ENCODE measurements around the gene UBE2H. TPM values are rescaled to one million over a fixed set of nuclear protein-coding genes. Genes with fewer than 3 reads are reported as not detected.
A peak's percentile ranks its signal among the peaks of the same experiment; 100 is the strongest.

Gene UBE2H
- polyA plus RNA-seq, 1 donor (not counting 4 experiments of a cell fraction or from before 2014, with no cell fraction given): 130 TPM

DNA sequence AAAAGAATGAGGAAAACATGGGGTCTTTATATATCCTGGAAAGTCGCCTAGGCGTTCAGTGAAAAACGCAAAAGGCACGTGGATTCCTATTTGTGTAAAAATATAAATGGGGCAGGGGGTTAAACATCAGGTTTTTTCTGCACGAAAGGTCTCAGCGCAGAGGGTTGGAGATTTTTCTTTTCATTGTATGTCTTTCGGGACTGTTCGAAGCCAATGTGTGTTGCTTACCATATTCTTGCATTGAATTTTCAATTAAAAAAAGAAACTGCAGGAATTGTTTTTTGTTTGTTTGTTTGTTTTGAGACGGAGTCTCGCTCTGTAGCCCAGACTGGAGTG lies 169.2 kb downstream of the UBE2H start:
- FAIRE-seq (no peak), DNase-seq (ENCODE audit: low read depth, low spot score) (no peak)
- H2AFZ ChIP-seq (ENCODE audit: control insufficient read depth, low read length): no peak overlapping the region
- dilution Hi-C loops (cut with MboI; ENCODE audit: extremely low pct_ligation_motif_present, low sequenced_read_pairs): no loop called here
- H3K9me1 ChIP-seq (ENCODE audit: control insufficient read depth, extremely low read depth, insufficient read depth, low read length): no peaks in the 10 kb centered on the region
- H3K9me3 ChIP-seq (ENCODE audit: control insufficient read depth, low read depth, low read length): no peaks in the 10 kb centered on the region
- H3K79me2 ChIP-seq (ENCODE audit: control insufficient read depth, insufficient read depth, low read length): peaks cover 5% of the 10 kb centered on the region
- H3K27me3 ChIP-seq (ENCODE audit: control insufficient read depth, extremely low read depth, insufficient read depth, low read length): peaks cover 73% of the 10 kb centered on the region
- H3K4me2 ChIP-seq (ENCODE audit: control insufficient read depth, extremely low read depth, insufficient read depth, low read depth, low read length): no peak overlapping the region
- no peak overlapping the region for H3K4me3 ChIP-seq (ENCODE audit: control insufficient read depth in 2 of 3, extremely low read depth in 1 of 3, insufficient read depth in 2 of 3, low read depth in 1 of 3, low read length in 3 of 3)
- no peak overlapping the region for H3K27ac ChIP-seq (ENCODE audit: control insufficient read depth, insufficient read depth, low read length)
- no peak for TF ChIP-seq EZH2 (IDR thresholded peaks at IDR 0.05; ENCODE audit: low read length)
- TF ChIP-seq, protein P1, sequence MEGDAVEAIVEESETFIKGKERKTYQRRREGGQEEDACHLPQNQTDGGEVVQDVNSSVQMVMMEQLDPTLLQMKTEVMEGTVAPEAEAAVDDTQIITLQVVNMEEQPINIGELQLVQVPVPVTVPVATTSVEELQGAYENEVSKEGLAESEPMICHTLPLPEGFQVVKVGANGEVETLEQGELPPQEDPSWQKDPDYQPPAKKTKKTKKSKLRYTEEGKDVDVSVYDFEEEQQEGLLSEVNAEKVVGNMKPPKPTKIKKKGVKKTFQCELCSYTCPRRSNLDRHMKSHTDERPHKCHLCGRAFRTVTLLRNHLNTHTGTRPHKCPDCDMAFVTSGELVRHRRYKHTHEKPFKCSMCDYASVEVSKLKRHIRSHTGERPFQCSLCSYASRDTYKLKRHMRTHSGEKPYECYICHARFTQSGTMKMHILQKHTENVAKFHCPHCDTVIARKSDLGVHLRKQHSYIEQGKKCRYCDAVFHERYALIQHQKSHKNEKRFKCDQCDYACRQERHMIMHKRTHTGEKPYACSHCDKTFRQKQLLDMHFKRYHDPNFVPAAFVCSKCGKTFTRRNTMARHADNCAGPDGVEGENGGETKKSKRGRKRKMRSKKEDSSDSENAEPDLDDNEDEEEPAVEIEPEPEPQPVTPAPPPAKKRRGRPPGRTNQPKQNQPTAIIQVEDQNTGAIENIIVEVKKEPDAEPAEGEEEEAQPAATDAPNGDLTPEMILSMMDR (optimal IDR thresholded peaks at IDR 0.05 in 1 of 3, IDR thresholded peaks at IDR 0.05 in 1 of 3, conservative IDR thresholded peaks at IDR 0.05 in 1 of 3; ENCODE audit: extremely low read depth in 1 of 3, insufficient read depth in 2 of 3, low read length in 3 of 3): no peak
- H3K36me3 ChIP-seq (ENCODE audit: control insufficient read depth in 2 of 2, extremely low read depth in 1 of 2, insufficient read depth in 2 of 2, low read length in 2 of 2): no peaks in the 10 kb centered on the region
- peaks cover 8% of the 10 kb centered on the region for H4K20me1 ChIP-seq (ENCODE audit: control insufficient read depth, extremely low read depth, insufficient read depth, low read length)
- H3K4me1 ChIP-seq (ENCODE audit: control insufficient read depth, extremely low read depth, insufficient read depth, low read length): peaks cover 20% of the 10 kb centered on the region
- no peak overlapping the region for H3K9ac ChIP-seq (ENCODE audit: control insufficient read depth, extremely low read depth, insufficient read depth, low read length)

DNA sequence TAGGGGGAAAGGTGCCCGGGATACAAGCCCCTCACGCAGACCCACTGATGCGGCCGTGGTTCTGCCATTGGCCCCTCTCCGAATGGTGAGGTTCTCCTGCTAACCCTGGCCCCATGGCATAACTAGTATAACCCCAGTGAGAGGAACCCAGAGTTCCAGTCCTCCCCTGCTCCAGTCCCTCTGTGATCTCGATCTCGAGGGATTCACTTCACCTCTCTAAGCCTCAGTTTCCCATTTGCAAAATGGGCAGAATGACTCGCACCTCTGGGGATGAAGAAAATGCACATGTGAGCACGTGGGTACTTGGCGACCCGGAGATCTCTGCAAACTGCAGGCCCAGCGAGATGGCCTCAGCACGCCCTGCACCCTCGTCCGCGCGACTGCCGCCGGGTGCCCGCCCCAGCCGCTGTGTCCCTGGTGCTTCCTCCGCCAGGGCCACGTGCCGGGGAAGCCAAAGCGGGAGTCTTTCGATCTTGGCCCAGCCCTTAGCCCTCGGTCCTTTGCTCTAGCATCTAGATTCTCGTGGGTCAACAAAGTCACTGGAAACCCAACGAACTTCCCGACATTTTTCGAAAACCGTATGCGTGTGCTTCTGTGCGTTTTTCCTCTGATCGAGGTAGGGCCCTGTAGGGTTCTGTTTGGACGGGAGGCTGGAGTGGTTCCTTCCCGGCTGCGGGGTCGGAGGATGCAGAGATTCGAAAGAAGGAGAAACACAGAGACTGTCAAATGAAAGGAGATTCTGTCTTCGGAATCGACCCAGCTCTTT lies 169.8 kb downstream of the UBE2H start:
- Histone ChIP-seq H3K4me3 (ENCODE audit: control insufficient read depth in 2 of 3, extremely low read depth in 1 of 3, insufficient read depth in 2 of 3, low read depth in 1 of 3, low read length in 3 of 3) (no peak overlapping the region), H3K4me1 (ENCODE audit: control insufficient read depth, extremely low read depth, insufficient read depth, low read length) (peaks cover 20% of the 10 kb centered on the region), H3K9ac (ENCODE audit: control insufficient read depth, extremely low read depth, insufficient read depth, low read length) (no peak overlapping the region), H3K4me2 (ENCODE audit: control insufficient read depth, extremely low read depth, insufficient read depth, low read depth, low read length) (no peak overlapping the region), H3K9me1 (ENCODE audit: control insufficient read depth, extremely low read depth, insufficient read depth, low read length) (no peaks in the 10 kb centered on the region), H3K27ac (ENCODE audit: control insufficient read depth, insufficient read depth, low read length) (no peak overlapping the region), H3K9me3 (ENCODE audit: control insufficient read depth, low read depth, low read length) (no peaks in the 10 kb centered on the region), H3K79me2 (ENCODE audit: control insufficient read depth, insufficient read depth, low read length) (peaks cover 9% of the 10 kb centered on the region), H3K27me3 (ENCODE audit: control insufficient read depth, extremely low read depth, insufficient read depth, low read length) (peaks cover 73% of the 10 kb centered on the region), H4K20me1 (ENCODE audit: control insufficient read depth, extremely low read depth, insufficient read depth, low read length) (peaks cover 8% of the 10 kb centered on the region), H2AFZ (ENCODE audit: control insufficient read depth, low read length) (no peak overlapping the region), H3K36me3 (ENCODE audit: control insufficient read depth in 2 of 2, extremely low read depth in 1 of 2, insufficient read depth in 2 of 2, low read length in 2 of 2) (no peaks in the 10 kb centered on the region)
- no peak for DNase-seq (ENCODE audit: low read depth, low spot score)
- TF ChIP-seq EZH2 (IDR thresholded peaks at IDR 0.05; ENCODE audit: low read length): peak; percentile 47
- TF ChIP-seq, protein P1 (optimal IDR thresholded peaks at IDR 0.05 in 1 of 3, IDR thresholded peaks at IDR 0.05 in 1 of 3, conservative IDR thresholded peaks at IDR 0.05 in 1 of 3; ENCODE audit: extremely low read depth in 1 of 3, insufficient read depth in 2 of 3, low read length in 3 of 3): no peak
- no peak for FAIRE-seq
- dilution Hi-C loops (cut with MboI; ENCODE audit: extremely low pct_ligation_motif_present, low sequenced_read_pairs): no loop called here
